ENCODE data around the gene MTRF1L. TPM values are rescaled to one million over a fixed set of nuclear protein-coding genes. Genes with fewer than 3 reads are reported as not detected.

Gene MTRF1L
- total and polyA plus RNA-seq, 2 of the 13 experiments (the other 11 are each of a cell fraction or from before 2014, with no cell fraction given): 17.6 to 28.7 TPM

DNA sequence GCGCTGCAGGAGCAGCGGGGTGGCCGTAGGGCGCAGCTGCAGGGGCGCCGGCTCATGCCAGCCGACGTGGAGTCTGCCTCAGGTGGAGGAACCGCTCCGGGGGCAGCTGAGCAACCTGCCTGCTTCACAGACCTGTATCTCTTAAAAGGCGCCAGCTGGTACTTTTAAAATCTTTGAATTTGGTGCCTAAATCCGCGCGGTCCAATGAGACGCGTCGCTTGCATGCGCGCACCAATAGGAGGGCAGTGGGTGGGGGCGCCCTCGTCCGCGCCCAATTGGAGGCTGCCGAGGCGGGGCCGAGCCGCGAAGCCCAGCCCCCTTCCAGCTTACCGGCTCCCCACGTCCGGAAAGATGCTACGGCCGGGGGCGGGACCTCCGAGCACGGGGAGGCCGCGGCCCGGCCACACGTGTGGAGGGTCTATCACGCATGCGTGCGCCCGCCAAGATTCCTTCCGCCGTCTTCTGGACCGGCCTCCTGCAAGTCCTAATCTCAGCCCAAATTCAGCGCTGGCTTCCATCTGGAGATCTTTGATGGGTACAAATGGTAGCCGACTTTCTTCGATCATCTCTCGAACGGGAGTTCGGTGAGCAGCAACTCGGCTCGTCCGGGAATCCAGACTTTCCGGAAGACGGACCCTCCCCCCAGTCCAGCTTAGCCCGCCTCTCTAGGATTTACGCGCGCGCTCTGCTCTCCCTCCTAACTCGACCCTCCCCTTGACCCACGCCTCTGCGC is 19.4 kb downstream of the MTRF1L start, which contains the start of gene FBXO5 (continued):
- TF ChIP-seq, protein P1, sequence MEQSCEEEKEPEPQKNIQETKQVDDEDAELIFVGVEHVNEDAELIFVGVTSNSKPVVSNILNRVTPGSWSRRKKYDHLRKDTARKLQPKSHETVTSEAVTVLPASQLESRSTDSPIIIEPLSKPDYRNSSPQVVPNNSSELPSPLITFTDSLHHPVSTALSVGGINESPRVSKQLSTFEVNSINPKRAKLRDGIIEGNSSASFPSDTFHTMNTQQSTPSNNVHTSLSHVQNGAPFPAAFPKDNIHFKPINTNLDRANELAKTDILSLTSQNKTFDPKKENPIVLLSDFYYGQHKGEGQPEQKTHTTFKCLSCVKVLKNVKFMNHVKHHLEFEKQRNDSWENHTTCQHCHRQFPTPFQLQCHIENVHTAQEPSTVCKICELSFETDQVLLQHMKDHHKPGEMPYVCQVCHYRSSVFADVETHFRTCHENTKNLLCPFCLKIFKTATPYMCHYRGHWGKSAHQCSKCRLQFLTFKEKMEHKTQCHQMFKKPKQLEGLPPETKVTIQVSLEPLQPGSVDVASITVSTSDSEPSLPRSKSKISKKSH (CRISPR knock-in tag; IDR thresholded peaks at IDR 0.05; ENCODE audit: borderline replicate concordance): peak; percentile 90
- TF ChIP-seq, protein P2, sequence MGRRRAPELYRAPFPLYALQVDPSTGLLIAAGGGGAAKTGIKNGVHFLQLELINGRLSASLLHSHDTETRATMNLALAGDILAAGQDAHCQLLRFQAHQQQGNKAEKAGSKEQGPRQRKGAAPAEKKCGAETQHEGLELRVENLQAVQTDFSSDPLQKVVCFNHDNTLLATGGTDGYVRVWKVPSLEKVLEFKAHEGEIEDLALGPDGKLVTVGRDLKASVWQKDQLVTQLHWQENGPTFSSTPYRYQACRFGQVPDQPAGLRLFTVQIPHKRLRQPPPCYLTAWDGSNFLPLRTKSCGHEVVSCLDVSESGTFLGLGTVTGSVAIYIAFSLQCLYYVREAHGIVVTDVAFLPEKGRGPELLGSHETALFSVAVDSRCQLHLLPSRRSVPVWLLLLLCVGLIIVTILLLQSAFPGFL (CRISPR knock-in tag; IDR thresholded peaks at IDR 0.05): no peak
- TF ChIP-seq, protein P3, sequence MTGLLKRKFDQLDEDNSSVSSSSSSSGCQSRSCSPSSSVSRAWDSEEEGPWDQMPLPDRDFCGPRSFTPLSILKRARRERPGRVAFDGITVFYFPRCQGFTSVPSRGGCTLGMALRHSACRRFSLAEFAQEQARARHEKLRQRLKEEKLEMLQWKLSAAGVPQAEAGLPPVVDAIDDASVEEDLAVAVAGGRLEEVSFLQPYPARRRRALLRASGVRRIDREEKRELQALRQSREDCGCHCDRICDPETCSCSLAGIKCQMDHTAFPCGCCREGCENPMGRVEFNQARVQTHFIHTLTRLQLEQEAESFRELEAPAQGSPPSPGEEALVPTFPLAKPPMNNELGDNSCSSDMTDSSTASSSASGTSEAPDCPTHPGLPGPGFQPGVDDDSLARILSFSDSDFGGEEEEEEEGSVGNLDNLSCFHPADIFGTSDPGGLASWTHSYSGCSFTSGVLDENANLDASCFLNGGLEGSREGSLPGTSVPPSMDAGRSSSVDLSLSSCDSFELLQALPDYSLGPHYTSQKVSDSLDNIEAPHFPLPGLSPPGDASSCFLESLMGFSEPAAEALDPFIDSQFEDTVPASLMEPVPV (CRISPR knock-in tag; IDR thresholded peaks at IDR 0.05): peak; percentile 68
- peak; percentile 98 for TF ChIP-seq DMAP1 (CRISPR knock-in tag; IDR thresholded peaks at IDR 0.05)
- peak; percentile 25 for TF ChIP-seq ZSCAN12 (CRISPR knock-in tag; IDR thresholded peaks at IDR 0.05)
- TF ChIP-seq, protein P4, sequence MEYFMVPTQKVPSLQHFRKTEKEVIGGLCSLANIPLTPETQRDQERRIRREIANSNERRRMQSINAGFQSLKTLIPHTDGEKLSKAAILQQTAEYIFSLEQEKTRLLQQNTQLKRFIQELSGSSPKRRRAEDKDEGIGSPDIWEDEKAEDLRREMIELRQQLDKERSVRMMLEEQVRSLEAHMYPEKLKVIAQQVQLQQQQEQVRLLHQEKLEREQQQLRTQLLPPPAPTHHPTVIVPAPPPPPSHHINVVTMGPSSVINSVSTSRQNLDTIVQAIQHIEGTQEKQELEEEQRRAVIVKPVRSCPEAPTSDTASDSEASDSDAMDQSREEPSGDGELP (IDR thresholded peaks at IDR 0.05; ENCODE audit: borderline replicate concordance, low read depth): peak; percentile 97
- TF ChIP-seq ZNF530 (CRISPR knock-in tag; IDR thresholded peaks at IDR 0.05; ENCODE audit: low read depth): 0 out of 2 replicates have a peak, but pooled peaks have one; percentile 13
- TF ChIP-seq, protein P5, sequence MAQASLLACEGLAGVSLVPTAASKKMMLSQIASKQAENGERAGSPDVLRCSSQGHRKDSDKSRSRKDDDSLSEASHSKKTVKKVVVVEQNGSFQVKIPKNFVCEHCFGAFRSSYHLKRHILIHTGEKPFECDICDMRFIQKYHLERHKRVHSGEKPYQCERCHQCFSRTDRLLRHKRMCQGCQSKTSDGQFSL (CRISPR knock-in tag; IDR thresholded peaks at IDR 0.05): 0 out of 2 replicates have a peak, but pooled peaks have one; percentile 41
- no peak for TF ChIP-seq MTF1 (CRISPR knock-in tag; IDR thresholded peaks at IDR 0.05)
- TF ChIP-seq ZNF256 (CRISPR knock-in tag; conservative IDR thresholded peaks at IDR 0.05): peak; percentile 79
- no peak for TF ChIP-seq MAFK (conservative IDR thresholded peaks at IDR 0.05 in 1 of 2, IDR thresholded peaks at IDR 0.05 in 1 of 2; ENCODE audit: low read length in 2 of 2)
- TF ChIP-seq ZNF788 (CRISPR knock-in tag; IDR thresholded peaks at IDR 0.05; ENCODE audit: borderline replicate concordance): peak; percentile 57; the same call in 1 of the 2 replicates
- TF ChIP-seq ZC3H4 (CRISPR knock-in tag; IDR thresholded peaks at IDR 0.05; ENCODE audit: borderline replicate concordance): no peak
- 0 out of 2 replicates have a peak, but pooled peaks have one; percentile 12 for TF ChIP-seq ZBTB21 (CRISPR knock-in tag; IDR thresholded peaks at IDR 0.05)
- TF ChIP-seq KLF13 (CRISPR knock-in tag; IDR thresholded peaks at IDR 0.05): 0 out of 2 replicates have a peak, but pooled peaks have one; percentile 40
- TF ChIP-seq, protein P6, sequence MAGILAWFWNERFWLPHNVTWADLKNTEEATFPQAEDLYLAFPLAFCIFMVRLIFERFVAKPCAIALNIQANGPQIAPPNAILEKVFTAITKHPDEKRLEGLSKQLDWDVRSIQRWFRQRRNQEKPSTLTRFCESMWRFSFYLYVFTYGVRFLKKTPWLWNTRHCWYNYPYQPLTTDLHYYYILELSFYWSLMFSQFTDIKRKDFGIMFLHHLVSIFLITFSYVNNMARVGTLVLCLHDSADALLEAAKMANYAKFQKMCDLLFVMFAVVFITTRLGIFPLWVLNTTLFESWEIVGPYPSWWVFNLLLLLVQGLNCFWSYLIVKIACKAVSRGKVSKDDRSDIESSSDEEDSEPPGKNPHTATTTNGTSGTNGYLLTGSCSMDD (CRISPR knock-in tag; IDR thresholded peaks at IDR 0.05): peak; percentile 56; the same call in 1 of the 2 replicates
- peak; percentile 40; the same call in 1 of the 2 replicates for TF ChIP-seq ELF3 (CRISPR knock-in tag; IDR thresholded peaks at IDR 0.05)
- TF ChIP-seq CENPX (CRISPR knock-in tag; IDR thresholded peaks at IDR 0.05): no peak
- peak; percentile 99 for TF ChIP-seq NFYC (CRISPR knock-in tag; IDR thresholded peaks at IDR 0.05)
- TF ChIP-seq, protein P7, sequence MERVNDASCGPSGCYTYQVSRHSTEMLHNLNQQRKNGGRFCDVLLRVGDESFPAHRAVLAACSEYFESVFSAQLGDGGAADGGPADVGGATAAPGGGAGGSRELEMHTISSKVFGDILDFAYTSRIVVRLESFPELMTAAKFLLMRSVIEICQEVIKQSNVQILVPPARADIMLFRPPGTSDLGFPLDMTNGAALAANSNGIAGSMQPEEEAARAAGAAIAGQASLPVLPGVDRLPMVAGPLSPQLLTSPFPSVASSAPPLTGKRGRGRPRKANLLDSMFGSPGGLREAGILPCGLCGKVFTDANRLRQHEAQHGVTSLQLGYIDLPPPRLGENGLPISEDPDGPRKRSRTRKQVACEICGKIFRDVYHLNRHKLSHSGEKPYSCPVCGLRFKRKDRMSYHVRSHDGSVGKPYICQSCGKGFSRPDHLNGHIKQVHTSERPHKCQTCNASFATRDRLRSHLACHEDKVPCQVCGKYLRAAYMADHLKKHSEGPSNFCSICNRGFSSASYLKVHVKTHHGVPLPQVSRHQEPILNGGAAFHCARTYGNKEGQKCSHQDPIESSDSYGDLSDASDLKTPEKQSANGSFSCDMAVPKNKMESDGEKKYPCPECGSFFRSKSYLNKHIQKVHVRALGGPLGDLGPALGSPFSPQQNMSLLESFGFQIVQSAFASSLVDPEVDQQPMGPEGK (CRISPR knock-in tag; IDR thresholded peaks at IDR 0.05): no peak
- TF ChIP-seq ZSCAN21 (CRISPR knock-in tag; IDR thresholded peaks at IDR 0.05; ENCODE audit: borderline replicate concordance): peak; percentile 95

Measured in HepG2 (cell line).